ENCODE measurements around the gene POU6F2.
A peak's percentile ranks its signal among the peaks of the same experiment; 100 is the strongest.

POU6F2 gene

GRCh38 chr7:39105720-39106119, 128.0 kb downstream of the POU6F2 start:
- no peak for ATAC-seq

GRCh38 chr7:39125846-39126245, 148.1 kb downstream of the POU6F2 start:
- Mint-ChIP-seq H3K4me1 (no peaks in the 10 kb centered on the region), H3K4me3 (no peak overlapping the region), H3K9me3 (peaks cover 0 to 4% of the 10 kb centered on the region in 2 donors), H3K27me3 (peaks cover under 1% of the 10 kb centered on the region), H3K27ac (no peak overlapping the region)
- DNase-seq (no peak), ATAC-seq (no peak)

More at GRCh38 chr7:39105720-39106119, 128.0 kb downstream of the POU6F2 start:
- no peak overlapping the region for H3K27ac Mint-ChIP-seq
- H3K27me3 Mint-ChIP-seq = peaks cover 7% of the 10 kb centered on the region
- no peak for DNase-seq
- peaks cover 0 to 6% of the 10 kb centered on the region in 2 donors for H3K9me3 Mint-ChIP-seq
- H3K4me3 Mint-ChIP-seq = no peak overlapping the region
- H3K4me1 Mint-ChIP-seq = no peaks in the 10 kb centered on the region

DNA sequence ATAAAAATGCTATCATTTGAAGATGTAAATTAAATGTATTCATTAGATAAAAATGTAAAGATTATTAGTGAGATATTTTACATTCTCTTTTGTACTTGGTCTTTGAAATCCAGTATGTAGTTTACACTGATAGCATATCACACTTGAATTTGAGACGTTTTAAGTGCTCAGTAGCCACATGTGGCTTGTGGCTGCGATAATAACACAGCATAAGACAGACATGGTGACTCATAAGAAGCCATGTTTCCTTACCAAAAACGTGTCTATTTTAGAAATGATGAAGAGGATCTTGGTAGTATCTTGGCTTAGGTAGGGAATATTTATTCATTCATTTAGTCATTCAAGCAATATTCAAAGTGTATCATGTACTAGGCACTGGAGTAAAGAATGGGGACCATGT, 149.3 kb downstream of the POU6F2 start:
- peaks cover 4% of the 10 kb centered on the region for H3K4me1 Mint-ChIP-seq
- H3K27me3 Mint-ChIP-seq = peaks cover 8% of the 10 kb centered on the region
- no peak overlapping the region for H3K4me3 Mint-ChIP-seq
- ATAC-seq (no peak), DNase-seq (no peak)
- peaks cover 0 to 4% of the 10 kb centered on the region in 2 donors for H3K9me3 Mint-ChIP-seq
- no peak overlapping the region for H3K27ac Mint-ChIP-seq

- peaks cover 0 to 4% of the 10 kb centered on the region in 2 donors for H3K9me3 Mint-ChIP-seq
- H3K4me3 Mint-ChIP-seq = no peak overlapping the region
- H3K4me1 Mint-ChIP-seq = peaks cover 4% of the 10 kb centered on the region
- no peak for ATAC-seq
- no peak overlapping the region for H3K27ac Mint-ChIP-seq
- no peak for DNase-seq
- peaks cover 15% of the 10 kb centered on the region for H3K27me3 Mint-ChIP-seq
Measured at GRCh38 chr7:39128287-39128843, 150.7 kb downstream of the POU6F2 start.

DNA sequence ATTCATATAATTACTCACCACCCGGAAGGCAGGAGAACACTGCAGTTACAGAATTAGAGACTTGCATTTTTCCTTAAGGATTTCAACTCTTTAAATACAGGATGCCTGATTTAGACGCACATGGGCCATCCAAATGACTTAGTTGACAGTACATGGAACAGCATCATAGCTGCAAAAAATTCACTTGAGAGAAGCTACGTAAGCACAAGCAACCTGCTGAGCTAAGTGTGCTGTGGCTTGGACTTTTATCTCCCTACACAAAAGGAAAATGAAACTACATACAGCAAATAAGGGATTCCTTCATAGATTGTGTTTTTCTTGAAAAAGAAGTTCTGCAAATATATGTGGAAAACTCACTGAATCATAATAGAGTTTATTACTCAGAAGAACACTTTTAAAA, 152.6 kb downstream of the POU6F2 start:
- peaks cover 4% of the 10 kb centered on the region for H3K4me1 Mint-ChIP-seq
- DNase-seq (no peak), ATAC-seq (no peak)
- peaks cover 0 to 4% of the 10 kb centered on the region in 2 donors for H3K9me3 Mint-ChIP-seq
- no peak overlapping the region for H3K27ac Mint-ChIP-seq
- peaks cover 15% of the 10 kb centered on the region for H3K27me3 Mint-ChIP-seq
- peak overlapping the region; percentile 38 to 63 for H3K4me3 Mint-ChIP-seq

- H3K27me3 Mint-ChIP-seq = peaks cover 15% of the 10 kb centered on the region
- H3K4me3 Mint-ChIP-seq = peak overlapping the region; percentile 38 to 63
- peaks cover 4% of the 10 kb centered on the region for H3K4me1 Mint-ChIP-seq
Measured at GRCh38 chr7:39130857-39131526, 153.3 kb downstream of the POU6F2 start.

DNA sequence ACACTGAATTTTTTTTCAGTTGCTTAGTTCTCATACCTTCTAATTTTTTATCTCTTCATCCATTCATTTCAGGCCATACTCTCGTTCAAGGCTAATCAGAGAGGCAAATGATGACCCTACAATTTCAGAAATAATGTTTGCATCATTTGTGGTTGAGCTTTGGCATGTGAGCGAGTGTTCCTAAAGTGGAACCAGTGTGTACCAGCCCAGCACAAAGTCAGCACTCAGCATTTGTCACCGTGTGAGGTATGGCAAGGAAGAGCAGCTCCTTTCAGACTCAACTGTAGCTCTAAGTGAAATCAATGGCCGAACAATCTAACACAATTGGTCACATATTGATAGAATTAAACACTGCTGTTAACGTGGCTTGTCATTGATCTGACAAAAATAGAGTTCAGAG, 154.6 kb downstream of the POU6F2 start:
- Mint-ChIP-seq H3K4me3 (no peak overlapping the region), H3K27me3 (peaks cover 15% of the 10 kb centered on the region), H3K27ac (no peak overlapping the region), H3K4me1 (peaks cover 4% of the 10 kb centered on the region), H3K9me3 (peaks cover 0 to 3% of the 10 kb centered on the region in 2 donors)
- DNase-seq = no peak
- ATAC-seq = no peak

More at GRCh38 chr7:39130857-39131526, 153.3 kb downstream of the POU6F2 start:
- no peak for DNase-seq
- peak overlapping the region; percentile 57 to 76 for H3K27ac Mint-ChIP-seq
- H3K9me3 Mint-ChIP-seq = peaks cover 0 to 4% of the 10 kb centered on the region in 2 donors
- ATAC-seq = no peak

- no peak for ATAC-seq
- no peak overlapping the region for H3K4me3 Mint-ChIP-seq
- no peaks in the 10 kb centered on the region for H3K9me3 Mint-ChIP-seq
- peaks cover 15% of the 10 kb centered on the region for H3K27me3 Mint-ChIP-seq
- H3K27ac Mint-ChIP-seq = no peak overlapping the region
- H3K4me1 Mint-ChIP-seq = peaks cover 4% of the 10 kb centered on the region
- no peak for DNase-seq
Measured at GRCh38 chr7:39133088-39133487, 155.4 kb downstream of the POU6F2 start.

DNA sequence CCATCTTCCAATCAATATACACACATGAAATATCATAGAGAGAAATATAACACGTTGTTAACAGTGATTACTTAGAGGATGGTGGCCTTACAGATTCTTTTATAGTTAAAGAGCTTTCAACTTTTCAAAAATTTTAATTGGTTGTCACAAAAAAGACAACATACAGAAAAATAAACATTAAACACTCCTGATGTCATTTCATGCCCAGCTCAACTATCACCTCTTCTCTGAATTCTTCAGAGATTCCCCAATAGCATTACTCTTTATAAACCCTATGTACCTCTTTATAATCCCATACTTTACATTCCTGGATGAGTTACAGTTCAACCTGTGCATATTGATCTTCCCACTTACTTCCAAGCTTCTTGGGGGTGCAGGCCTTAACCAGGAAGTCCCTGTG, 159.8 kb downstream of the POU6F2 start:
- no peaks in the 10 kb centered on the region for H3K9me3 Mint-ChIP-seq
- no peak for DNase-seq
- no peak overlapping the region for H3K4me3 Mint-ChIP-seq
- no peak overlapping the region for H3K27ac Mint-ChIP-seq
- ATAC-seq = no peak
- H3K27me3 Mint-ChIP-seq = peaks cover 4% of the 10 kb centered on the region
- no peaks in the 10 kb centered on the region for H3K4me1 Mint-ChIP-seq

- no peak overlapping the region for H3K27ac Mint-ChIP-seq
Measured at GRCh38 chr7:39142750-39143149, 165.0 kb downstream of the POU6F2 start.

DNA sequence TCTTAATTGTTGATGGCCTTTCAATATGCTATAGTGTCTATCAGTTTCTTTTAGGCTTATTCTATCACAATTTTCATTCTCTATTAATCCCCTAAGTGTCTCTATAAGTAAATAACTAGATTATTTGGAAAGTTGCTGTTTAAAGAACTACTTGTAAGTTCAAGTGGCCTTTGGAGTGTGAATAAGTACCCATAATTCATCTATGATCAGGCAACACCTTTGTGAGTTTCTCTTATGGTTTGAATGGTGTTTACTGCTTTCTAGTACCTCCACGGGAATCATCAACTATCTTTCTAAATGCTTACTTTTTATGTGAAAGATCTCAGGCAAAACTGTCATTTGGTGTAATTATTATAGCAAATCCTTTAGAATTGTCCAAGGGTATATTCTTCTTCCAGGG, 166.7 kb downstream of the POU6F2 start:
- no peak for ATAC-seq

More at GRCh38 chr7:39142750-39143149, 165.0 kb downstream of the POU6F2 start:
- no peak for DNase-seq
- Mint-ChIP-seq H3K4me3 (no peak overlapping the region), H3K27me3 (no peaks in the 10 kb centered on the region), H3K9me3 (no peaks in the 10 kb centered on the region), H3K4me1 (no peaks in the 10 kb centered on the region)
- ATAC-seq = no peak

GRCh38 chr7:39145283-39145682, 167.6 kb downstream of the POU6F2 start:
- no peak overlapping the region for H3K27ac Mint-ChIP-seq
- no peak for DNase-seq
- no peak overlapping the region for H3K4me3 Mint-ChIP-seq
- no peaks in the 10 kb centered on the region for H3K4me1 Mint-ChIP-seq
- no peaks in the 10 kb centered on the region for H3K9me3 Mint-ChIP-seq
- H3K27me3 Mint-ChIP-seq = no peaks in the 10 kb centered on the region
- no peak for ATAC-seq

More for the DNA sequence above, 166.7 kb downstream of the POU6F2 start:
- no peak for DNase-seq
- Mint-ChIP-seq H3K27me3 (no peaks in the 10 kb centered on the region), H3K9me3 (no peaks in the 10 kb centered on the region), H3K4me1 (no peaks in the 10 kb centered on the region), H3K27ac (no peak overlapping the region), H3K4me3 (no peak overlapping the region)

DNA sequence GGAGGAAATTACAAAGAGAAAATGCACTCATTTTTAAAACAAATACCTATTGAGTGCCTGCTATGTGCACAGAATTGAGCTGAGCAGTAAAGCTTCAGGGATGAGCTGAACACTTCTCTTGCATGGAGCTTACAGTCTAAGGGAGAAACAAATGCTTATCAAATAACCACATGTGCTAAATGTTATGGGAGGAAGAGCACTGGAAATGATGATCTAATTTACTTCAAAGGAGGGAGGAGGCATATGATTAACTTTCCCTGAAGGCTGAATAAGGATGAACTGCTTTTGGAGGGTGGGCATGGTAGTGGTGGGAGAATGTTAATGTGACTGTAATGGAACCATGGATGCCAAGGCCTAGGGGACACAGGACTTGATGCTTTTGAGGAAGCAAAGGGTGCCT, 168.2 kb downstream of the POU6F2 start:
- H3K4me3 Mint-ChIP-seq = no peak overlapping the region
- no peaks in the 10 kb centered on the region for H3K4me1 Mint-ChIP-seq
- no peak for DNase-seq
- H3K27me3 Mint-ChIP-seq = no peaks in the 10 kb centered on the region
- no peak overlapping the region for H3K27ac Mint-ChIP-seq
- no peak for ATAC-seq
- H3K9me3 Mint-ChIP-seq = no peaks in the 10 kb centered on the region

DNA sequence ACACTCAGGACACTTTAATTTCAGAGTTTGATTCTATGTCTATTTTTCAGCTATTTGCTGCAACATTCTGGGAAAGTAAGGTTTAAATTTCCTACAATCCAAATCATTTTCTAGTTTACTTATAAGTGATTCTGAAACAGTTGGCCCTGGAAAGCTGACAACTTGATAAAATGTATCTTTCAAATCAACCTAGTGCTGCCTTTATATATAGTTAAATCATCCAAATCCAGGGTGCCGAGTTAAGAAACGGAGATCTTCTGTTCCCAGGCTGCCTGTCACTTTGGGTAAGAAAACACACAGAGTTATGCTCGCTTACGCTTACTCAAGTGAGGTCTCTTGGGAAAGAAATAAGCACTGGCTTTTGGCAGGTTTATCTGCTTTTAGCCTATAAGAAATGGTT, 175.0 kb downstream of the POU6F2 start:
- H3K9me3 Mint-ChIP-seq = no peaks in the 10 kb centered on the region
- no peaks in the 10 kb centered on the region for H3K27me3 Mint-ChIP-seq
- no peak overlapping the region for H3K4me3 Mint-ChIP-seq
- DNase-seq (no peak), ATAC-seq (no peak)
- H3K4me1 Mint-ChIP-seq = no peaks in the 10 kb centered on the region
- no peak overlapping the region for H3K27ac Mint-ChIP-seq

DNA sequence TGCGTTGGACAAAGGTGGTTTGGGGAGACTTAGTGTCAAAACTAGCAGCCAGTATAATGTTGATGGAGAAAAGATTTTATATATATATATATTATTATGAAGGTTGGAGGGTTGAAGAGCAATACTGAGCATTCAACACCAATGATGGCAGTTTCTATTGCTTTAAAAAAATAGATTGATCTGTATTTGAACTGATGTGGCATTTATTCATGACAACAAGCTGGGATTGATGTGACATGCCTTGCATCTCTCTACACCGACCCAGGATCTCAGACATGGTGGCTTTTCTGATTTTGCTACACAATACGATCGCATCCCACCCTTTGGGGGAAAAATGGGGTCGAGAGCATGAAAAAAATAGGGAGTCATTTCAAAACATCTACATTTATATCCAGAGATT, 175.4 kb downstream of the POU6F2 start:
- no peaks in the 10 kb centered on the region for H3K27me3 Mint-ChIP-seq
- ATAC-seq = no peak
- no peaks in the 10 kb centered on the region for H3K9me3 Mint-ChIP-seq
- H3K4me3 Mint-ChIP-seq = no peak overlapping the region
- no peak overlapping the region for H3K27ac Mint-ChIP-seq
- no peak for DNase-seq
- H3K4me1 Mint-ChIP-seq = no peaks in the 10 kb centered on the region

DNA sequence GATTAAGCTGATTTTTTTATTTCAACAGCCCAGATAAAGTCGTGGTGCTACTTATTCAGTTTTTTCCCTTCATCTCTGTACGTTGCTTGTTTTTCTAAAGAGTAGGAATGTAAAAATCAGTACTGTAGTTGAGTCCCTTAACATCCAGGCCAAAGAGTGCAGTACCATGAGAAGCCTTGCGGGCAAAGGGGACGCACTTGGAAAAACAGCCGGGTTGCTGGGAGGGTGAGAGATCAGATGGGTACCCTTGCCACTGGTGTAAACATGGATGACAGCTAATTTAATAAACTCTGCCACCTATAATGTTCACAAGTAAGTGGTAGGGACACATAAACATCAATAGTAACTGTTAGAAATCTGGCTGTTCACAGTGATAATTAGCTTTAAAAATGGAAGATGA, 175.9 kb downstream of the POU6F2 start:
- no peak for ATAC-seq
- H3K27ac Mint-ChIP-seq = no peak overlapping the region
- H3K9me3 Mint-ChIP-seq = no peaks in the 10 kb centered on the region

GRCh38 chr7:39154815-39155214, 177.1 kb downstream of the POU6F2 start:
- H3K4me1 Mint-ChIP-seq = no peaks in the 10 kb centered on the region
- ATAC-seq = no peak
- no peaks in the 10 kb centered on the region for H3K9me3 Mint-ChIP-seq
- no peak for DNase-seq
- no peak overlapping the region for H3K27ac Mint-ChIP-seq
- no peak overlapping the region for H3K4me3 Mint-ChIP-seq
- no peaks in the 10 kb centered on the region for H3K27me3 Mint-ChIP-seq

More for the DNA sequence above, 175.9 kb downstream of the POU6F2 start:
- H3K4me1 Mint-ChIP-seq = no peaks in the 10 kb centered on the region
- no peaks in the 10 kb centered on the region for H3K27me3 Mint-ChIP-seq
- H3K4me3 Mint-ChIP-seq = no peak overlapping the region
- DNase-seq = no peak

Data from stimulated activated naive CD8-positive, alpha-beta T cell treated with anti-CD3 and anti-CD28 coated beads, Interleukin-15, amount 100 ng/mL, for 72 hours (primary cell).